T-helper 2 cell treated with Interferon-gamma antibody and Interleukin-4, amounts not matched to agents 100 ng/mL and 5 ng/mL, for 36 hours (primary cell): ENCODE results near the gene MBP. TPM values are rescaled to one million over a fixed set of nuclear protein-coding genes. Genes with fewer than 3 reads are reported as not detected.

Source experiments
- intact Hi-C: fragments of 100-400 bp; cut with micrococcal nuclease; formaldehyde crosslinking; loops from one replicate; pipeline ENCODE4 v1.15.1; 2023
- total RNA-seq: library from RNA; stranded (reverse); gene quantifications from 2 replicates; pipeline ENCODE4 v1.2.3, GENCODE V29; 2022

The MBP gene
- total RNA-seq, 1 donor from 2014 or later: 89.5 TPM

DNA sequence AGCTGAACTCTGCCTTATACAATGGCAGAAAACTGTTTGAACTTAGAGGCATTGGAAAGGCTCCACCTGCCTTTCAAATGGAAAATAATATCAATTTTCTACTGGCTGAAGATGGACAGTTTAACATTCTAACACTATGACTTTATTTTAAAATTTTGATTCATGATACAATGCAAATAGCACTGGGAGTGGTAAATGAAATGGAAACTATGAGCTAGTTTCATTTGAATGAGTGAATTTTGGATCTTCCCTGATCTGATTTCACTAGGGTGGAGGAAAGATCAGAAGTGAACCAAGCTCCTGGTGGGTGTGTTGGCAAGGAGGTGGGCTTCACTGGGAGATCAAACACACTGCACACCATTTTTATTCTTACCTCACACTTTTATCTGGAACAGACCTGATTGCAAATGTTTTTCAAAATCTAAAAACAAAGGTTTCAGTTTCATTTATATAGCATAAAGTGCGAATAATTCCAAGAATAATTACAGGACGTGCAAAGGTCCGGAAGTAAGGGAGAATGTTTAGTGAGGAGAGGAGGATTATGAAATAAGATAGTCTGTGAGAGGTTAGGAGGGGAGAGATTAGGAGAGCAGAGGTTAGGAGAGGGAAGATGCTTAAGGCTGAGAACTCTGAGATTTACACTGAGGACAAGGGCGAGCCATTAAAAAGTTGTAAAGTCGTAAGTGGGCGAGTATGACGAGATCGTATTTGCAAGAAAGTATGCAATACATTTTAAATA, 18.6 kb upstream of the MBP start:
- intact Hi-C loops: no loop called here

DNA sequence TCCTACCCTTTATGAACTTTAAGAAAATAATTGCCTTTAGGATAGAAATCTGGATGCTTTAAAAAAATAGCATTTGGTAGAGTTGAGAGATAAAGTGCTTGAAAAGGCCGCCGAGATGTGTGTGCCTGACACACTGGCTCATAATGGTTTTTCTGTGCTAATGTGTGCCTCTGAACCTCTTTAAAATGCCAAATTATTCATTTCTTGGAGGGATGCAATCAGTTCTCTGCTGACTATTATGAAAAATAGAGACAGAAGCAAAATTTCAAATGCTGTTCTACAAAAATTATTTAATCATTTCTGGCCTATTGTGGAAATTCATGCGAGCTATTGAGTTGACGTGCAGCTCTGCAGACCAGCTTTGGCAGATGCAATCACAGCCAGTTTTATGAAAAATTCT, 18.0 kb upstream of the MBP start:
- intact Hi-C loops: no loop called here

DNA sequence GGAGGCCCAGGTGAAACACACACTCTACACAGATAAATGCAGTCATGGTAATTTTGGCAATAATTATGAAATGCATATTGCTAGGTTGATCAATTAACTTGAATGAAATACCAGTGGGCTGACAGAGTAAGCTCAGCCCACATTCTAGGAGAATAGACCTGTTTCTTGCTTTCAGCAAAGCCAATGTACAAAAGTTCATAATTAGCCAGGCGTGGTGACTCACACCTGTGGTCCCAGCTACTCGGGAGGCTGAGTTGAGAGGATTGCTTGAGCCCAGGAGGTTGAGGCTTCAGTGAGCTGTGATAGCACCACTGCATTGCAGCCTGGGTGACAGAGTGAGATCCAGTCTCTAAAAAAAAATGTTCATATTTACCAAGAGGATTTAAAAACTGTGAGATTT, 15.7 kb upstream of the MBP start:
- intact Hi-C loops: no loop called here

DNA sequence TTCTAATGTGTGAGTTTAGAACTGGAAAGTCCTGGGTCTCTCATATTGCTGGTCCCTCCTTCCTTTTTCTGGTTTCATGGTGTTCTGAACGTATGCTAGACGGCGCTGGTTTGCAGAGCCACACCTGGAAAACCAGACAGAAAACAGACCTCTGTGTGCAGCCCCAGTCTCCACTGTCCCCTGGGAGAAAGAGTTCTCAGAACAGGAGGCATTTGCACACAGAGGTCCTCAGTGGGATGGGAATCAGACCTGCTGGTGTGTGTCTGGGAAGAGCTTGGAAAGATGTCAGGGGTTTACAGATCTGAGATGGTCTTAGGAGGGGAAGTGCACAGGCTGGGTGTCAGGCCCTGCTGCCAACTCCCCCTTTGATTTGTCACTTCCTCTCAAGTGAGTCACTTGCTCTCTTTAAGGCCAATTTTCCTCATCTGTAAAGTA, 14.9 kb upstream of the MBP start:
- intact Hi-C loops: no loop called here

DNA sequence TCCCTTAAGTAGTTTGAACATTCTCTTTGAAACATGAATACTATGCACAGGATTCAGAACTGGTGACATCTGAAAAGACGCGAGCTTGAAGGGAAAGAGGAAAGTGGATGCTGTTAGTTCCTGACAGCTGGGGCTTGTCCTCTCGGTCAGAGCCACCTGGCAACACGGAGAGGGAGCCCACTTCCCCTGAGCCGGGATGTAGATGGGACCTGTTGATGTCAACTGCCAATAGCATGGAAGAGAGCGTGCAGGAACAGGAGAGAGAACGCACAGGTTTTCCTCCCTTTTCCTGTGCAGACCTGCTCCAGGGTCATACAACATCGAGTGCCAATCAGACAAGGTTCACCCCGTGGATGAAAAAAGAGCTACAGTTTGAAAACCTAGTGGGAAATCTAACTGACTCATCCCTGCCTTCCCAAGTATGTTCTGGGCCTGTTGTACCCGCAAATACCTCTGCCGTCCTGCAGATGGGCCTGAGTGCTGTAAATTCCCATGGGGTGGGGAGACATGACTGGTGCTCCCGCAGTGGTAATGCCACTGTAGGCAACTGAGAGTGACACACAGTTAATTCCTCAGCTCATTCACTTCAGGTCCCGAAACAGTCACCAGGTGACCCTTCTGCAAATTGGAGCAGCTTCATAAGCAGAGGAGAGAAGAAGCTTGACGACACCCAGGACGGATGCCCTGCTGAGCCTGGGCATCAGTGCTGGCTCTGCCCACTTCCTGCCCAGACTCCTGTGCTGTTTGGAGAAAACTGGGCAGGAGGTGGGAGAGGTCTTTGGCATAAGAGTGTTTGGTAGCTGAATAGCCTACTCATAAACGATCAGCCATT, 13.9 kb upstream of the MBP start:
- intact Hi-C loops: no loop called here

DNA sequence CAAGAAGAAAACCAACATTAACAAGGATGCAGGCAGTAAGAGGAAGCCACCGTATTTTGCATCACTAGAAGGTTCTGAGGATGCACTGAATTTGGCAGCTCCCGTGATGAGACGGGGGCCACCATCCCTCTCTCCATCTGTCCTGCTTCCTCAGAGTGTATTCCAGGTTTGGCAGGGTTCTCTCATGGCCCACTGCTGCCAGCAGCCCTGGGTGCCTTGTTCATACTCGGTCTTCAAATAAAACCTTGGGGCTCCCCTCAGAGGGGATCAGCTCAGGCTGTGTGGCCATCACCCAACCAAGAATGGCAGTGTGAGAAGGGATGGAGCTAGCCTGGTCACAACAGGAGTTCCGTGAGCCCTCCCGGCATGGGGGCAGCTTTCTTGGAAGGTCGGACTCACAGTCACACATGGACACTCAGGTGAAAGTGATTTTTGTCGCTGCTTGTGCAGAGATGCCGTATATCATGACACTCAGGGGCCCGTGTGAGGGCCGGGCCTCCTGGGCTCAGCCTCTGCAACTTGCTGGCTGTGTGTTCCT, 12.8 kb upstream of the MBP start:
- intact Hi-C loops: no loop called here

DNA sequence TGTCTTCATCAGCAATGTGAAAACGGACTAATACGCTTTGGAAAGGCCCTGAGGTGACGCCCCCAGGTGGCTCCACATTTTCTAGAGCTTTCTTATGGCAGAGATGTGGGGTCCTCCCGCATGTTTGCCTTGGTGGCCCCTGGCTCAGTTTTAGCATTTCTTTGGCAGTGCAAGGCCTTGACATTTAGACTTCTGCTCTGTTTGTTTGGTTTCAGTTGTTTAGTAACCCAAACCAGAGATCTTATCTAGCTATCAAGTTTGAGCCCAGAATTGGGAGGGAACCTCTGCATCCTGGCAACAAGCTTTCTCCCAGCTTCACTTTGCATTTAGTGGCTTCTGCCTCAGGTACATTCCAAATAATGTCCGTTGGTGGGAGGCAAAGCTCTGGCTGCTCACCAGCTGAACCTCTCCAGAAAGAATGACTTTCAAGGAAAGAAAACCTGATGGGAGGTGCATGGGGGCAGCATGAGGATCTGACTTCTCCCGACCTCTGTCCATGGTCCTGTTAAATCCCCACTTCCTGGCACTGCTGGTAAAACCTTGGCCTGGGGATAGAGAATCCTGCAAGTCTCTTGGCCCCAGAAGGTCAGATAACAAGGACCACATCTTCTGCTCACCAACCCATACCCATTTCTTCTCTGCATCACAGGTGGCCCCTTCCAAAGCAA, 12.0 kb upstream of the MBP start:
- intact Hi-C loops: loop anchor here (5.0 kb wide), 2 partner anchors 42 to 63 kb away; no protein-coding TSS in a partner anchor

DNA sequence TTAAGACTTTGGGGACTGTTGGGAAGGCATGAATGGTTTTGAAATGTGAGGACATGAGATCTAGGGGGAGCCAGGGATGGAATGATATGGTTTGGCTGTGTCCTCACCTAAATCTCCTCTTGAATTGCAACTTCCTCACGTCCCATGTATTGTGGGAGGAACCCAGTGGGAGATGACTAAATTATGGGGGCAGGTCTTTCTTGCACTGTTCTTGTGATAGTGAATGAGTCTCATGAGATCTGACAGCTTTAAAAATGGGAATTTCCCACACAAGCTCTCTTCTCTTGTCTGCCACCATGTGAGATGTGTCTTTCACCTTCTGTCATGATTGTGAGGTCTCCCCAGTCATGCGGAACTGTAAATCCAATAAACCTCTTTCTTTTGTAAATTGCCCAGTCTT, 11.5 kb upstream of the MBP start:
- intact Hi-C loops: loop anchor here (5.0 kb wide), 2 partner anchors 42 to 63 kb away; no protein-coding TSS in a partner anchor

DNA sequence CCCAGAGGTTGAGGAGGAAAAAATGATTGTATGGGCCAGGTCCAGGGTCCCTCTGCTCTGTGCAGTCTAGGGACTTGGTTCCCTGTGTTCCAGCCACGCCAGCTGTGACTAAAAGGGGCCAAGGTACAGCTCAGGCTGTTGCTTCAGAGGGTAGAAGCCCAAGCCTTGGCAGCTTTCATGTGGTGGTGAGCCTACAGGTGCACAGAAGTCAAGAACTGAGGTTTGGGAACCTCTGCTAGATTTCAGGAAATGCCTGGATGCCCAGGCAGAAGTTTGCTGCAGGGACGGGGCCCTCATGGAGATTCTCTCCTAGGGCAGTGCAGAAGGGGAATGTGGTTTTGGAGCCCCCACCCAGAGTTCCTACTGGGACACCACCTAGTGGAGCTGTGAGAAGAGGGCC, 10.6 kb upstream of the MBP start:
- intact Hi-C loops: loop anchor here (5.0 kb wide), 2 partner anchors 41 to 64 kb away; no protein-coding TSS in a partner anchor

DNA sequence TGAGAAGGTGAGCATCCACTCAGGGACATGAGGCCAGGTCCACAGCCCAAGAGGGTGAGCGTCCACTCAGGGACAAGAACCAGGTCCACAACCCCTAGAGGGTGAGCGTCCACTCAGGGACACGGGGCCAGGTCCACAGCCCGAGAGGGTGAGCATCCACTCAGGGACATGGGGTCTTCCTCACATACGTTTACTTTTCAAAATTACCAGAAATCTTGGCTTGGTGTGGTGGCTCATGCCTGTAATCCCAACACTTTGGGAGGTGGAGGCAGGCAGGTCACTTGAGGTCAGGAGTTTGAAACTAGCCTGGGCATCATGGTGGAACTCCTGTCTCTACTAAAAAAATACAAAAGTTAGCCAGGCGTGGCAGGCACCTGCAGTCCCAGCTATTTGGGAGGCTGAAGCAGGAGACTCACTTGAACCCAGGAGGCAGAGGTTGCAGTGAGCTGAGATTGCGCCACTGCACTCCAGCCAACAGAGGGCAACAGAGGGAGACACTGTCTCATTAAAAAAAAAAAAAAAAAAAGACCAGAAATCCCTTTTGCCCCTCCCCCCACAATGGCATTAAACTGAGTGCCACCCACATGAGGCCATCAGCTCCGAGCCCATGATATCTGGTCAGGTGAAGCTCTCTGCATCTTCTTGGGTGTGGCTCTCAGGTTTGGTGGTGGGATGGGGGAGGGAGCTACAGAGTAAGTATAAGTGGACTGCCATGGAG, 9.0 kb upstream of the MBP start:
- intact Hi-C loops: loop anchor here (5.0 kb wide), 2 partner anchors 39 to 66 kb away; no protein-coding TSS in a partner anchor

DNA sequence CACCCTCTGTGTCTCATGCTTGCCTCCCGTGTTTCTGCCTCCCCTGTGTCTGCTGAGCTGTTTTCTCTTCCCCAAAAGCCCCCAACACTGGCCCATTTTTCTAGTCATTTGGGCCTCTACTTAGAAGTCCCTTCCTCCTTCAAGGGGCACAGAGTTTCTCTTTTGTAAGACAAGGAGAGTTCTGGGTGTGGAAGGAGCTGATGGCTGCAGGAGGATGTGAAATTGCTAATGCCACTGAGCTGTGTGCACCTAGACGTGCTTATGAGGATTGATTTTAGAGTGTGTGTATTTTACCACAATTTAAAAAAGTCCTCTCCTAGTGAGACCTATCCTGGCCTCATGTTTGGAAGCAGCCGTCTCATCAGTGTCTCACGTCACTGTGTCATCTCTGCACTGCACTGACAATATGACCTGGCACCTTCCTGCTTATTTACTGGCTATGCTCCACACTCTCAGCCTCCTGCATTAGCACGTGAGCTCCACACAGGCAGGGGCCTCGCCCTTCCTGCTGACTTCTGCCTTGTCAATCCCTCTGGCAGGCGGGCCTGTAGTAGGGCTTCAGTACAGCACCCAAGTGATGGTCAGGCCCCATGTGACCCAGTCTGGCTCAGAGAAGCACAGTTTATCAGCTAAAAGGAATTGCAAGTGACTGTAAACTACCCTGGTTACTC, 8.0 kb upstream of the MBP start:
- intact Hi-C loops: loop anchor here (5.0 kb wide), 2 partner anchors 38 to 67 kb away; no protein-coding TSS in a partner anchor

DNA sequence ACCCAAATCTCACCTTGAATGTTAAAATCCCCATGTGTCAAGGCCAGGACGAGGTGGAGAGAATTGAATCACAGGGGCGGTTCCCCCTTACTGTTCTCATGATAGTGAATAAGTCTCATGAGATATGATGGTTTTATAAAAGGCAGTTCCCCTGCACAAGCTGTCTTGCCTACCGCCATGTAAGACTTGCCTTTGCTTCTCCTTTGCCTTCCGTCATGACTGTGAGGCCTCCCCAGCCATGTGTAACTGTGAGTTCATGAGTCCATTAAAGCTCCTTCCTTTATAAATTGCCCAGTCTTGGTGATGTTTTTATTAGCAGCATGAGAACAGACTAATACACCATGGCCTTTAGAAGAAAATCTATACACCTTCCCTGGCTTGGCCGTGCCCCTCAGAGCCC, 7.4 kb upstream of the MBP start:
- intact Hi-C loops: loop anchor here (5.0 kb wide), 2 partner anchors 38 to 67 kb away; no protein-coding TSS in a partner anchor

DNA sequence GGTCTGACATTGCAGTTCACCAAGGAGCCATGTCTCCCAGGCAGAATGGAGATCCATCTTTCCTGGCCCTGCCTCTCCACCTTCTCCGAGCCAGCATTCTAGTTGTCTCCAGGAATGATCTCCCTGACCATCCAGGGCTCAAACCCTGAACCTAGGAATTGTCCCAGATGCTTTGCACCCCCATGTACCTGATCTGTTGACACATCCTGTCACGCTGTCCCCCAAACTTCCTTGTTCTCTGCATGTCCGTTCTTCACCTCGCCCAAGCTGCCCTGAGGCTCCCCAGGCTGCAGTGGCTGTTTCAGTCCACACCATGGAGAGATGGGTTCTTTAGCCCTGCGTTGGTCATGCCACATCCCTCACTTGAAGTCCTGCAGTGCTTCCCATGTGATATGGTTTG, 7.0 kb upstream of the MBP start:
- intact Hi-C loops: loop anchor here (5.0 kb wide), 2 partner anchors 37 to 68 kb away; no protein-coding TSS in a partner anchor

DNA sequence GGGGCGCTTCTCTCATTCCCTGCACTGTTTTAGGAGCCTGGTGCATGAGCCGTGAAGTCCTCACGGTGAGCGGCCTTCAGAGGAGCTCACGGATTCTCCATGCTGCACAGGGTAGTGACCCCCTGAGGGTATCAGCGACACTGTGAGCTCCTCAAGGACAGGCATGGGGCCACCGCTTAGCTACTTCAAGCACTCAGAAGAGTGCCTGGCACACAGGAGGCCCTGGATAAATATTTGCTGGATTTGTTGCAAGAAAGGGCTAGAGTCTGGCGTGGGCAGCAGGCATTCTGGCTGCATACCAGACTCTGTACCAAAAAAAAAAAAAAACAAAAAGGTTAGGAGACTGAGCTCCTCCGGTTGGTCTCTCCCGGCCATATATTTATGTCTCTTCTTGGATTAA, 5.7 kb upstream of the MBP start:
- intact Hi-C loops: no loop called here

DNA sequence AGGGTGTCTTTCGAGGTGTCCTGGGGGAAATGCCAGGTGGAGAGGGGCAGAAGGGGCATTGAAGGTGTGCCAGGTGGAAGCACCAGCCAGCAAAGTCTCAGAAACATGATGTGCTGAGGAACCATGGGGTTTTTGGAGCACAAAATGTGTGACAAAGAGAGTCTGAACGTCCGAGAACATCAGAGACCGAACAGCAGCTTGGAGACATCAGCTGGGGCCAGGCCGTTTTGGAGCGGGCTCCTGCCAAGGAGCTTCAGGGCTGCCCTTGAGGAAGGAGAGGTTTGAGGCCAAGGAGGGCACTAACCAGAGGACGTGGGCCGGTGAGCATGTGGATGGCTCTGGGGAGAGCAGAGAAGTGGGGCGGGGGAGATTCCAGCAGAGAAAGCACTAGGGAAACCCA, 5.3 kb upstream of the MBP start:
- intact Hi-C loops: no loop called here

DNA sequence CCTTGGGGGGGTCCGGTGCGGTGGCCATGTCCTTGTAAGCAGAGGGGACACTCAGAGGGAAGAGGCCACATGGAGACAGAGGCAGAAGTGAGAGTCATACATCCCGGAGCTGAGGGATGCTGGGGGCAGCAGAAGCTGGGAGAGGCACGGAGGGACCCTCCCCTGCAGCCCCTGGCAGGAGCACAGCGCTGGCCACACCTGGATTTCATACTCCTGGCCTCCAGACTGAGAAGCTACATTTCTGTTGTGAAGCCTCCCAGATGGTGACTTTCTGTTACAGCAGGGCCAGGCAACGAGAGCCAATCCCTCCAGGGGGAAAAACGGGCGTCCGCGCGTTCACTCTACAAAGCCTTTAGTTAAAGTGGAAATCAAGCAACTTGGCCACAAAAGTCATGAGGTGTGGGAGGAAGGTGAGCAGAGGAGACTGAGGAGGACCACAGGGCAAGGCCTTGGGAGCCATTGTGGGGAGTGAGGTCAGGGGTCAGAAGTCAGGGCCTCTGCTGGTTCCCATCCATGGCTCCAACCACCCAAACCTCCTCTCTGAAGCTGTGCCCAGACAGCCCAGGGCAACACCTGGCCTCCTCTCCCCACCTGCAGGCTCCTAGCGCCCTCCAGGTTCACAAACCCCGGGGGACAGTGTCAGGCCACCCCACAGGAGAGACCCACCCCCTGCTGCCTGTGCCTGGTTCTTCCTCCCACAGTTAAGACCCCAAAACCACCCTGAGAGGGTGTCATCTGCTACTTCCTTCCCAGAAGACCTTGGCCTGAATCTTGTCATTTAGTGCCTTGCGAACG, 4.5 kb upstream of the MBP start:
- intact Hi-C loops: no loop called here

DNA sequence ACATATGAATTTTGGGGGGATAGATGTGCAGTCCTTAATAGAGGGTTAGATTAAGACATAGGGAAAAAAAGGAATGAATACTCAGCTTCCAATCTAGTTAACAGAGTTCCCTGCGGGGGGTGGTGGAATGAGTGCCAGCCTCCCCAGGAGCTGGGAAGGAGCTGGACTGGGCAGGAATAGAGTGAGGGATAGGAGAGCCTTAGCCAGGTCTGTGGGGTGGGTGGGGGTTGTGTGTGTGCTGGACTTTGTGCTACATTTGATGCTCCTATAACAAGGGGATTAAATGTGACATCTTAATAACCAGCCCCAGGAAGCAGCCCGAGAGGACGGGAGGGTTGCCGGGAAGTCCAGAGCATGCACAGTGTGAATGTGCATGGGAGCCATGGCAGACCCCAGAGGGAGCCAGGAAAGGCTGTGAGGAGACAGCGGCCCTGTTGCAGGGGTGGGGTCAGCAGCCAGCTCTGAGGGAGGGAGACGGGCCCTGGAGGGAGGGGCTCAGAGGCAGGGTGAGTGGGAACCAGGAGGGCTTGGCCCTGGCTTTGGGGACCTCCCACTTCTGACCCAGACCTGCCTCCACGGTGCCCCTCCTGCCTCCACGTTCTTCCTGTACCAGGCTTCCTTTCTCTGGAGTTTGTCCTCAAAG, 3.6 kb upstream of the MBP start:
- intact Hi-C loops: no loop called here

DNA sequence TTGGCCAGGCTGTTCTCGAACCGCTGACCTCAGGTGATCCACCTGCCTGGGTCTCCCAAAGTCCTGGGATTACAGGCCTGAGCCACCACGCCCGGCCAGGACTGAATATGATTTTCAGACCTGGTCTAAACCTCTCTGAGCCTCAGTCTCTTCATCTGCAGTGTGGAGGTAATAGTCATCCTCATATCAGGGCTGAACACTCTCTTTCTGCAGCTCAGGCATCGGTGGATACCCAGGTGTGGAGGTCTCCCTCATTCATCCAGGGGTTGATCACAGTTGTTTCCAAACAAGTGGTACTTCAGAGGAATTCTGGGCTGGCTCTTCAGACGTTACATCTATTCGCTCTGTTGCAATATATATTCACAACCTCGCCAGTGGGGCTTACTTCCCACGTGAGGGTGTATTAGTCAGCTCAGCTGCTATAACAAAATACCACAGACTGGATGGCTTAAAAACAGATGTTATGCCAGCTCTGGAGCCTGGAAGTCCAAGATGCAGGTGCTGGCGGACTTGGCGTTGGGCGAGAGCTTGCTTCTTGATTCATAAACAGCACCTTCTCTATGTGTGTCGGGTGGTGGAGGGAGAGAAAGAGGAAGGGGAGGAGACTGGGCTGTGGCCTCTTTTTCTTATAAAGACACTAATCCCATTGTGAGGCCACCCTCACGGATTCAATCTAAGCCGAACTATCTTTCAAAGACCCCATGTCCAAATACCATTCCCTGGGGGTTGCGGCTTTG, 2.9 kb upstream of the MBP start:
- intact Hi-C loops: no loop called here
